Right lobe of liver (tissue), 6 donors: ENCODE data around the gene ARL9. TPM values are rescaled to one million over a fixed set of nuclear protein-coding genes. Genes with fewer than 3 reads are reported as not detected.
"Not testable (repeated sequence)": the region's sequence is repeated elsewhere in the genome, so short reads cannot be mapped to it uniquely, and the experiment has no call there.

ENCODE experiments used
- ATAC-seq, 4 donors: fragments of 200-7000 bp; cut with Tn5 transposase; one replicate each; pipeline ENCODE4 v1.9.1; 2020; ENCODE audit warnings: mild to moderate bottlenecking in 4 of 4, moderate library complexity in 4 of 4
- DNase-seq, 3 donors: peaks; one replicate each; pipeline ENCODE4 v3.0.0-alpha.2; 2020
- H3K27ac ChIP-seq, 3 donors: fragments of 200-600 bp; one replicate each; pipeline ENCODE4 v1.8.0; 2022
- H3K27me3 ChIP-seq, 2 donors: fragments of 200-600 bp; one replicate each; pipeline ENCODE4 v1.8.0; 2022
- H3K36me3 ChIP-seq, 4 donors: fragments of 200-600 bp; sonication (generic) in 1 of 4; one replicate each; pipeline versions ENCODE4 v1.5.1 to v1.8.0; 2017 to 2022; ENCODE audit warnings: control low read depth in 1 of 4
- H3K4me1 ChIP-seq, 4 donors: fragments of 200-600 bp; sonication (generic) in 1 of 4; one replicate each; pipeline versions ENCODE4 v1.5.1 to v1.8.0; 2017 to 2022; ENCODE audit warnings: control low read depth in 1 of 4
- H3K4me3 ChIP-seq, 3 donors: fragments of 200-600 bp; one replicate each; pipeline ENCODE4 v1.8.0; 2022
- H3K9me3 ChIP-seq, 4 donors: fragments of 200-600 bp; sonication (generic) in 1 of 4; one replicate each; pipeline versions ENCODE4 v1.5.1 to v1.8.0; 2017 to 2022; ENCODE audit warnings: control low read depth in 1 of 4
- CTCF ChIP-seq, 4 donors: fragments of 200-600 bp in 3 of 4; fragments of 450-650 bp in 1 of 4; IDR thresholded peaks; one replicate each; pipeline versions ENCODE4 v1.5.1 to v1.8.0; 2016 to 2022; ENCODE audit warnings: antibody characterized with exemption in 4 of 4, mild to moderate bottlenecking in 2 of 4
- POLR2A ChIP-seq: fragments of 450-650 bp; IDR thresholded peaks from one replicate; pipeline ENCODE4 v1.6.1; 2017; ENCODE audit warnings: antibody characterized with exemption, mild to moderate bottlenecking
- WGBS: methylation state at CpG from one replicate; pipeline ENCODE4 v1.1.6; 2018; ENCODE audit warnings: low coverage, low lambda C conversion rate; ENCODE audit not compliant: insufficient coverage; ENCODE audit errors: missing lambda C conversion rate; 5-methylcytosine and 5-hydroxymethylcytosine counted together
- intact Hi-C, 2 donors: fragments of 100-400 bp; cut with DNase I; formaldehyde crosslinking; loops; one replicate each; pipeline versions ENCODE4 v1.11.2 to v1.14.1; 2022
- total RNA-seq, 6 experiments: library from RNA; depleted of rRNA in 2 of 6; stranded (reverse); fragments of >200 nt in 2 of 6; fragmentation: NEBNext Ultra II Directional in 3 of 6; extraction: Animal tissue kit (Norgen Biotek cat#: 25700) in 3 of 6; gene quantifications; one replicate each; pipeline versions ENCODE4 v1.1.0 to v1.2.4, GENCODE V29; 2016 to 2023
- donor health status: DM: no; HTN: yes; CAD: no.
- donor health status: DM: no; HTN: no; CAD: no.
- donor health status: DM: no; HTN: no; CAD: no.
- donor health status: DM: no; HTN: yes; CAD: no.
- donor health status: DM: no; HTN: yes; CAD: no.

The ARL9 gene
- total RNA-seq, 6 experiments from 2014 or later = 0.19 TPM; not detected in 5

- H3K36me3 ChIP-seq = peaks cover 0 to 19% (median 4%) of the 10 kb centered on the region in 4 donors
- TF ChIP-seq CTCF (IDR thresholded peaks at IDR 0.05) = no peak
- TF ChIP-seq POLR2A = no peak
- no peaks in the 10 kb centered on the region for H3K9me3 ChIP-seq
- peaks cover 0 to 26% (median 6%) of the 10 kb centered on the region in 4 donors for H3K4me1 ChIP-seq
- H3K27ac ChIP-seq = no peak overlapping the region
- no peak for ATAC-seq
- 64% methylated on average over 3 of the region's 3 CpGs for WGBS
- H3K27me3 ChIP-seq = no peaks in the 10 kb centered on the region
- DNase-seq = no peak
- intact Hi-C loops = no loop called here
- no peak overlapping the region for H3K4me3 ChIP-seq
Observed at GRCh38 chr4:56464581-56464980, 41.0 kb upstream of the ARL9 start.

- ATAC-seq (no peak), DNase-seq (no peak)
- H3K4me1 ChIP-seq = peaks cover 0 to 26% (median 6%) of the 10 kb centered on the region in 4 donors
- 77% methylated on average over 9 of the region's 10 CpGs for WGBS
- intact Hi-C loops = no loop called here
- TF ChIP-seq POLR2A = no peak
- no peak for TF ChIP-seq CTCF (IDR thresholded peaks at IDR 0.05)
- peaks cover 0 to 8% (median 5%) of the 10 kb centered on the region in 4 donors for H3K36me3 ChIP-seq
- no peaks in the 10 kb centered on the region for H3K27me3 ChIP-seq
- no peak overlapping the region for H3K27ac ChIP-seq
- peak overlapping the region in 2 of 3 donors; percentile 93 to 94 for H3K4me3 ChIP-seq
- H3K9me3 ChIP-seq = no peaks in the 10 kb centered on the region
Observed at GRCh38 chr4:56465599-56466295, 39.8 kb upstream of the ARL9 start.

GRCh38 chr4:56466296-56466761, 39.3 kb upstream of the ARL9 start:
- ATAC-seq = peak in 2 of 4 donors; percentile 21 to 52

GRCh38 chr4:56466910-56467283, 38.7 kb upstream of the ARL9 start:
- Histone ChIP-seq H3K4me3 (peak overlapping the region; percentile 90 to 94 (median 93)), H3K27me3 (no peaks in the 10 kb centered on the region), H3K27ac (peak overlapping the region; percentile 52 to 81 (median 63)), H3K9me3 (no peaks in the 10 kb centered on the region), H3K36me3 (peaks cover 2 to 8% (median 5%) of the 10 kb centered on the region in 4 donors), H3K4me1 (peaks cover 0 to 26% (median 6%) of the 10 kb centered on the region in 4 donors)
- intact Hi-C loops = no loop called here
- ATAC-seq (peak in 1 of 4 donors; percentile 4), DNase-seq (no peak)
- WGBS = 0% methylated on average over 8 of the region's 8 CpGs
- TF ChIP-seq CTCF (IDR thresholded peaks at IDR 0.05) (no peak), POLR2A (no peak)

More at GRCh38 chr4:56466296-56466761, 39.3 kb upstream of the ARL9 start:
- H3K9me3 ChIP-seq, H3K36me3 ChIP-seq, H3K27me3 ChIP-seq, DNase-seq, intact Hi-C loops: not testable (repeated sequence)
- WGBS = 15% methylated on average over 6 of the region's 8 CpGs
- H3K27ac ChIP-seq = peak overlapping the region in 2 of 3 donors; percentile 52 to 81
- peak overlapping the region; percentile 90 to 94 (median 93) for H3K4me3 ChIP-seq
- peaks cover 0 to 26% (median 6%) of the 10 kb centered on the region in 4 donors for H3K4me1 ChIP-seq
